Vagina (tissue), 2 donors: ENCODE measurements around the gene UBA7. TPM values are rescaled to one million over a fixed set of nuclear protein-coding genes. Genes with fewer than 3 reads are reported as not detected.

Experiments
- DNase-seq, 2 donors: peaks; one replicate each; pipeline ENCODE4 v3.0.0-alpha.2; 2017; ENCODE audit errors: extremely low spot score in 2 of 2
- H3K27ac ChIP-seq: fragments of 200-600 bp; sonication (generic); one replicate; pipeline ENCODE4 v1.5.1; 2019
- H3K27me3 ChIP-seq: fragments of 200-600 bp; sonication (generic); one replicate; pipeline ENCODE4 v1.5.1; 2019
- H3K36me3 ChIP-seq, 2 donors: fragments of 200-600 bp; sonication (generic); one replicate each; pipeline ENCODE4 v1.5.1; 2017 to 2019
- H3K4me1 ChIP-seq: fragments of 200-600 bp; sonication (generic); one replicate; pipeline ENCODE4 v1.5.1; 2019
- H3K4me3 ChIP-seq, 2 donors: fragments of 200-600 bp; sonication (generic); 1 replicate in 1 of 2; 2 replicates in 1 of 2; pipeline ENCODE4 v1.5.1; 2016 to 2019
- H3K9me3 ChIP-seq: fragments of 200-600 bp; sonication (generic); one replicate; pipeline ENCODE4 v1.5.1; 2019
- CTCF ChIP-seq, 3 experiments: fragments of 450-650 bp in 2 of 3; fragments of 200-600 bp in 1 of 3; sonication (generic) in 1 of 3; IDR thresholded peaks; one replicate each; pipeline ENCODE4 v1.5.1; 2017 to 2019; ENCODE audit warnings: antibody characterized with exemption in 3 of 3, mild to moderate bottlenecking in 2 of 3, moderate library complexity in 2 of 3
- POLR2A ChIP-seq, 2 donors: fragments of 450-650 bp; IDR thresholded peaks; one replicate each; pipeline ENCODE4 v1.6.1; 2017; ENCODE audit warnings: antibody characterized with exemption in 2 of 2, mild to moderate bottlenecking in 2 of 2, moderate library complexity in 2 of 2
- POLR2AphosphoS5 ChIP-seq, 2 donors: sonication (generic); formaldehyde crosslinking; IDR thresholded peaks; one replicate each; pipeline ENCODE4 v1.9.0; 2017; ENCODE audit warnings: antibody characterized with exemption in 2 of 2, mild to moderate bottlenecking in 2 of 2, low read depth in 1 of 2; ENCODE audit not compliant: insufficient read depth in 1 of 2
- intact Hi-C: fragments of 100-400 bp; cut with DNase I; formaldehyde crosslinking; loops from one replicate; pipeline ENCODE4 v1.15.1; 2023
- total RNA-seq: library from RNA; depleted of rRNA; stranded (reverse); fragments of >200 nt; gene quantifications from one replicate; pipeline ENCODE4 v1.2.3, GENCODE V29; 2016

The UBA7 gene
- total RNA-seq, 1 donor from 2014 or later: 68.3 TPM

- H3K4me1 ChIP-seq: no peaks in the 10 kb centered on the region
- intact Hi-C loops: no loop called here
- DNase-seq: no peak
Measured at GRCh38 chr3:49793486-49794085, 20.2 kb downstream of the UBA7 start.

GRCh38 chr3:49792371-49793150 is 21.2 kb downstream of the UBA7 start:
- Histone ChIP-seq H3K4me3 (no peak overlapping the region), H3K27ac (no peak overlapping the region), H3K4me1 (peaks cover 3% of the 10 kb centered on the region), H3K27me3 (no peaks in the 10 kb centered on the region), H3K36me3 (no peaks in the 10 kb centered on the region), H3K9me3 (no peaks in the 10 kb centered on the region)
- no peak for DNase-seq
- TF ChIP-seq CTCF (IDR thresholded peaks at IDR 0.05) (no peak), POLR2A (IDR thresholded peaks at IDR 0.05) (no peak), POLR2AphosphoS5 (IDR thresholded peaks at IDR 0.05; ENCODE audit: insufficient read depth in 1 of 2, low read depth in 1 of 2) (no peak)
- intact Hi-C loops: no loop called here

More at GRCh38 chr3:49793486-49794085, 20.2 kb downstream of the UBA7 start:
- TF ChIP-seq CTCF (IDR thresholded peaks at IDR 0.05) (no peak), POLR2A (IDR thresholded peaks at IDR 0.05) (no peak), POLR2AphosphoS5 (IDR thresholded peaks at IDR 0.05; ENCODE audit: insufficient read depth in 1 of 2, low read depth in 1 of 2) (no peak)
- H3K27me3 ChIP-seq: no peaks in the 10 kb centered on the region
- no peaks in the 10 kb centered on the region for H3K36me3 ChIP-seq
- no peak overlapping the region for H3K4me3 ChIP-seq
- H3K9me3 ChIP-seq: no peaks in the 10 kb centered on the region
- no peak overlapping the region for H3K27ac ChIP-seq

- Histone ChIP-seq H3K27me3 (no peaks in the 10 kb centered on the region), H3K36me3 (no peaks in the 10 kb centered on the region), H3K4me1 (peaks cover 8% of the 10 kb centered on the region), H3K4me3 (no peak overlapping the region), H3K27ac (no peak overlapping the region), H3K9me3 (no peaks in the 10 kb centered on the region)
- intact Hi-C loops: no loop called here
- TF ChIP-seq POLR2AphosphoS5 (IDR thresholded peaks at IDR 0.05; ENCODE audit: insufficient read depth in 1 of 2, low read depth in 1 of 2): no peak
- TF ChIP-seq POLR2A (IDR thresholded peaks at IDR 0.05): no peak
- no peak for TF ChIP-seq CTCF (IDR thresholded peaks at IDR 0.05)
- no peak for DNase-seq
Measured at GRCh38 chr3:49791571-49791970, 22.2 kb downstream of the UBA7 start.

- no peak overlapping the region for H3K27ac ChIP-seq
- H3K4me3 ChIP-seq: no peak overlapping the region
- H3K9me3 ChIP-seq: no peaks in the 10 kb centered on the region
- no peaks in the 10 kb centered on the region for H3K27me3 ChIP-seq
- intact Hi-C loops: no loop called here
- TF ChIP-seq CTCF (IDR thresholded peaks at IDR 0.05) (no peak), POLR2AphosphoS5 (IDR thresholded peaks at IDR 0.05; ENCODE audit: insufficient read depth in 1 of 2, low read depth in 1 of 2) (no peak), POLR2A (IDR thresholded peaks at IDR 0.05) (no peak)
- H3K4me1 ChIP-seq: peaks cover 8% of the 10 kb centered on the region
- DNase-seq: no peak
- no peaks in the 10 kb centered on the region for H3K36me3 ChIP-seq
Measured at GRCh38 chr3:49790626-49791411, 22.9 kb downstream of the UBA7 start.
